ENCODE measurements around the gene ARHGAP19.

GRCh38 chr10:97179731-97180362 is 112.6 kb downstream of the ARHGAP19 start:
- TF ChIP-seq CTCF (IDR thresholded peaks at IDR 0.05; ENCODE audit: borderline replicate concordance, extremely low read depth, low read length, poor library complexity, severe bottlenecking) (no peak), EZH2 (IDR thresholded peaks at IDR 0.05; ENCODE audit: borderline replicate concordance, low read depth, low read length, severe bottlenecking) (no peak)
